Measurements from ENCODE around the gene PRRT4.

The PRRT4 gene

GRCh38 chr7:128356546-128357216 lies 4.8 kb downstream of the PRRT4 start:
- H3K4me3 ChIP-seq (ENCODE audit: low read depth, low read length), result peak overlapping the region; percentile 21; the same call in 1 of the 2 replicates
- no peaks in the 10 kb centered on the region for H3K27me3 ChIP-seq
- no peaks in the 10 kb centered on the region for H3K9me3 ChIP-seq
- DNase-seq, result peak; percentile 82
- peaks cover 56% of the 10 kb centered on the region for H3K4me1 ChIP-seq
- H3K36me3 ChIP-seq, result peaks cover 56% of the 10 kb centered on the region
- TF ChIP-seq CTCF (IDR thresholded peaks at IDR 0.05; ENCODE audit: low read depth, low read length), result no peak

- Histone ChIP-seq H3K27me3 (no peaks in the 10 kb centered on the region), H3K36me3 (peaks cover 61% of the 10 kb centered on the region), H3K9me3 (no peaks in the 10 kb centered on the region), H3K4me3 (ENCODE audit: low read depth, low read length) (no peak overlapping the region), H3K4me1 (peaks cover 69% of the 10 kb centered on the region)
- TF ChIP-seq CTCF (IDR thresholded peaks at IDR 0.05; ENCODE audit: low read depth, low read length), result no peak
- no peak for DNase-seq
These were observed 7.9 kb downstream of the PRRT4 start for GRCh38 chr7:128353610-128354009.

- Histone ChIP-seq H3K4me3 (ENCODE audit: low read depth, low read length) (no peak overlapping the region), H3K27me3 (no peaks in the 10 kb centered on the region), H3K4me1 (peaks cover 71% of the 10 kb centered on the region), H3K9me3 (no peaks in the 10 kb centered on the region), H3K36me3 (peaks cover 57% of the 10 kb centered on the region)
- no peak for DNase-seq
- TF ChIP-seq CTCF (IDR thresholded peaks at IDR 0.05; ENCODE audit: low read depth, low read length), result no peak
These were observed 8.3 kb downstream of the PRRT4 start for GRCh38 chr7:128353189-128353588.

GRCh38 chr7:128352636-128353035 lies 8.9 kb downstream of the PRRT4 start:
- TF ChIP-seq CTCF (IDR thresholded peaks at IDR 0.05; ENCODE audit: low read depth, low read length), result no peak
- no peaks in the 10 kb centered on the region for H3K9me3 ChIP-seq
- H3K4me1 ChIP-seq, result peaks cover 71% of the 10 kb centered on the region
- no peaks in the 10 kb centered on the region for H3K27me3 ChIP-seq
- no peak overlapping the region for H3K4me3 ChIP-seq (ENCODE audit: low read depth, low read length)
- DNase-seq, result no peak
- peaks cover 52% of the 10 kb centered on the region for H3K36me3 ChIP-seq

GRCh38 chr7:128352153-128352537 lies 9.3 kb downstream of the PRRT4 start:
- Histone ChIP-seq H3K4me3 (ENCODE audit: low read depth, low read length) (no peak overlapping the region), H3K9me3 (no peaks in the 10 kb centered on the region), H3K36me3 (peaks cover 51% of the 10 kb centered on the region), H3K4me1 (peaks cover 74% of the 10 kb centered on the region), H3K27me3 (no peaks in the 10 kb centered on the region)
- peak; percentile 17 for DNase-seq
- TF ChIP-seq CTCF (IDR thresholded peaks at IDR 0.05; ENCODE audit: low read depth, low read length), result no peak

GRCh38 chr7:128351296-128352152 lies 10.0 kb downstream of the PRRT4 start:
- Histone ChIP-seq H3K4me1 (peaks cover 70% of the 10 kb centered on the region), H3K4me3 (ENCODE audit: low read depth, low read length) (no peak overlapping the region), H3K27me3 (no peaks in the 10 kb centered on the region), H3K9me3 (no peaks in the 10 kb centered on the region), H3K36me3 (peaks cover 51% of the 10 kb centered on the region)
- DNase-seq, result peak; percentile 64
- TF ChIP-seq CTCF (IDR thresholded peaks at IDR 0.05; ENCODE audit: low read depth, low read length), result no peak

Data from BE2C (cell line).